HepG2 (cell line): ENCODE data around the gene EEF1AKMT4. TPM values are rescaled to one million over a fixed set of nuclear protein-coding genes. Genes with fewer than 3 reads are reported as not detected.
A peak's percentile ranks its signal among the peaks of the same experiment; 100 is the strongest.

Experiments used
- ATF4 ChIP-seq, 2 experiments: fragments of 450-650 bp in 1 of 2; sonication (generic) in 1 of 2; formaldehyde crosslinking; IDR thresholded peaks; 2 replicates each; pipeline versions ENCODE4 v1.5.0 to v1.8.0; 2020 to 2022; ENCODE audit warnings: mild to moderate bottlenecking in 1 of 2, missing genetic modification reagents in 1 of 2
- EEA1 ChIP-seq: sonication (generic); formaldehyde crosslinking; IDR thresholded peaks from 2 replicates; pipeline ENCODE4 v1.5.1; 2020; ENCODE audit warnings: mild to moderate bottlenecking, missing genetic modification reagents, borderline replicate concordance
- ELF3 ChIP-seq: IDR thresholded peaks from 2 replicates; pipeline ENCODE4 v1.6.1; 2016; ENCODE audit warnings: missing genetic modification reagents, missing compliant biosample characterization
- GTF3A ChIP-seq: sonication (generic); formaldehyde crosslinking; conservative IDR thresholded peaks from 2 replicates; pipeline ENCODE4 v1.4.0; 2020; ENCODE audit warnings: mild to moderate bottlenecking, missing genetic modification reagents
- GZF1 ChIP-seq: sonication (generic); formaldehyde crosslinking; IDR thresholded peaks from 2 replicates; pipeline ENCODE4 v1.5.1; 2020; ENCODE audit warnings: mild to moderate bottlenecking, missing genetic modification reagents
- HMGXB3 ChIP-seq: sonication (generic); formaldehyde crosslinking; IDR thresholded peaks from 2 replicates; pipeline ENCODE4 v1.4.0; 2020; ENCODE audit warnings: missing genetic modification reagents, borderline replicate concordance
- MBD4 ChIP-seq: IDR thresholded peaks from 2 replicates; pipeline ENCODE4 v1.6.1; 2012; ENCODE audit warnings: low read length, inconsistent platforms, borderline replicate concordance
- MTF1 ChIP-seq: sonication (generic); formaldehyde crosslinking; IDR thresholded peaks from 2 replicates; pipeline ENCODE4 v1.5.0; 2020; ENCODE audit warnings: missing genetic modification reagents
- MXI1 ChIP-seq: IDR thresholded peaks from 3 replicates; pipeline ENCODE4 v1.6.1; 2012; ENCODE audit warnings: low read depth, low read length, inconsistent platforms, borderline replicate concordance
- TCF7 ChIP-seq: sonication (generic); IDR thresholded peaks from 2 replicates; pipeline ENCODE4 v1.6.1; 2016; ENCODE audit warnings: antibody characterized with exemption, low read depth
- TFDP1 ChIP-seq: IDR thresholded peaks from 2 replicates; pipeline ENCODE4 v1.6.1; 2016; ENCODE audit warnings: missing compliant biosample characterization, missing genetic modification reagents, borderline replicate concordance
- ZBTB2 ChIP-seq: sonication (generic); formaldehyde crosslinking; IDR thresholded peaks from 2 replicates; pipeline ENCODE4 v1.8.0; 2022; ENCODE audit warnings: low read depth, missing genetic modification reagents
- ZBTB25 ChIP-seq: IDR thresholded peaks from 2 replicates; pipeline ENCODE4 v1.6.1; 2018; ENCODE audit warnings: missing genetic modification reagents
- ZBTB46 ChIP-seq: sonication (generic); formaldehyde crosslinking; IDR thresholded peaks from 2 replicates; pipeline ENCODE4 v1.4.0; 2020; ENCODE audit warnings: mild to moderate bottlenecking, missing genetic modification reagents, borderline replicate concordance
- ZBTB7B ChIP-seq: sonication (generic); formaldehyde crosslinking; IDR thresholded peaks from 2 replicates; pipeline ENCODE4 v1.4.0; 2020; ENCODE audit warnings: missing genetic modification reagents
- ZEB1 ChIP-seq: IDR thresholded peaks from 2 replicates; pipeline ENCODE4 v1.6.1; 2012; ENCODE audit warnings: mild to moderate bottlenecking, low read depth, inconsistent platforms; ENCODE audit not compliant: insufficient replicate concordance
- ZNF781 ChIP-seq: sonication (generic); formaldehyde crosslinking; IDR thresholded peaks from 2 replicates; pipeline ENCODE4 v1.5.1; 2020; ENCODE audit warnings: borderline replicate concordance, mild to moderate bottlenecking, missing genetic modification reagents; ENCODE audit errors: not compliant biosample characterization
- polyA plus RNA-seq, 8 experiments: library from polyadenylated mRNA; depleted of rRNA in 3 of 8; stranded (reverse) in 7 of 8; unstranded in 1 of 8; fragments of >200 nt; fragmentation: Illumina TruSeq in 4 of 8; extraction: Trizol in 4 of 8; gene quantifications; 2 replicates each; pipeline versions ENCODE4 v1.2.1 to v1.2.3, GENCODE V29; 2011 to 2016; ENCODE audit warnings: low read depth in 4 of 8, missing spikeins in 1 of 8, mixed read lengths in 1 of 8; ENCODE audit not compliant: insufficient read depth in 1 of 8
- total RNA-seq, 5 experiments: library from RNA; depleted of rRNA; stranded (reverse); fragments of >200 nt; fragmentation: Illumina TruSeq; extraction: Trizol; gene quantifications; 2 replicates each; pipeline ENCODE4 v1.2.3, GENCODE V29; 2016; ENCODE audit warnings: low read depth in 1 of 5

The EEF1AKMT4 gene
- total and polyA plus RNA-seq, 2 of the 13 experiments (the other 11 are each of a cell fraction or from before 2014, with no cell fraction given), result 13.1 to 15.8 TPM

GRCh38 chr3:184249412-184250166 is at the start of gene EEF1AKMT4 (continued):
- TF ChIP-seq ZBTB2 (CRISPR knock-in tag) (peak; percentile 47; the same call in 1 of the 2 replicates), EEA1 (peak; percentile 48; the same call in 1 of the 2 replicates), HMGXB3 (peak; percentile 64; the same call in 1 of the 2 replicates), MXI1 (peak; percentile 100), TCF7 (no peak), GTF3A (CRISPR knock-in tag) (no peak), MBD4 (no peak), ATF4 (CRISPR knock-in tag; IDR thresholded peaks at IDR 0.05) (no peak), MTF1 (CRISPR knock-in tag) (peak; percentile 64; the same call in 1 of the 2 replicates), ZBTB46 (CRISPR knock-in tag) (no peak), ZBTB7B (peak; percentile 32; the same call in 1 of the 2 replicates), TFDP1 (peak; percentile 80; the same call in 1 of the 2 replicates), ZBTB25 (peak; percentile 69), ZNF781 (CRISPR knock-in tag) (no peak), ZEB1 (peak; percentile 21), ELF3 (CRISPR knock-in tag) (peak; percentile 30; the same call in 1 of the 2 replicates), GZF1 (CRISPR knock-in tag) (no peak)
